Measurements from ENCODE around the gene ABCA2.

- no peak for TF ChIP-seq POLR2A (IDR thresholded peaks at IDR 0.05; ENCODE audit: low read length)
- no peak for TF ChIP-seq GATA1 (IDR thresholded peaks at IDR 0.05; ENCODE audit: low read depth, low read length)
These were observed 27.6 kb upstream of the ABCA2 start for GRCh38 chr9:137055385-137056364.

All from erythroblast (primary cell).